ENCODE results near the gene CXCL6.

The CXCL6 gene

GRCh38 chr4:73842696-73843095 lies 6.2 kb downstream of the CXCL6 start:
- DNase-seq (ENCODE audit: low read depth in 2 of 2): no peak

DNA sequence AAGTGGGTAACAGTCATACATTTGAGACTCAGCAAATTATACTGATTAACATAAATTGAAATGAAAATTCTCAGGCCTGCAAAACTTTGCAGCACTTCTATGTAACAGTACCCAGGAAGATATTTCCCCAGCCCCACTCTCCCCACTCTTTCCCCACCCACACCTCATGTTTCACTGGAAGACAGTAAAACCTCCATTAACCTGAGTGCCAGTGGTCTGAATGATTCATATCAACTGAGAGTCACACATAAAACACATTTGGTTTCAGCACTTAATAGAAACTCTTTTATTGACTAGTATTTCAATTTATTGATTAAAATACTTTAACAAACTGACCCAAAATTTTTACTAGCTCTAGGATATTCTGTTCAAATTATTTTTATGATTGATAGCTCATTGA lies 6.9 kb downstream of the CXCL6 start:
- DNase-seq (ENCODE audit: low read depth in 2 of 2): no peak

GRCh38 chr4:73844345-73844744 lies 7.9 kb downstream of the CXCL6 start:
- no peak for DNase-seq (ENCODE audit: low read depth in 2 of 2)

GRCh38 chr4:73844806-73845205 lies 8.3 kb downstream of the CXCL6 start:
- DNase-seq (ENCODE audit: low read depth in 2 of 2): no peak

DNA sequence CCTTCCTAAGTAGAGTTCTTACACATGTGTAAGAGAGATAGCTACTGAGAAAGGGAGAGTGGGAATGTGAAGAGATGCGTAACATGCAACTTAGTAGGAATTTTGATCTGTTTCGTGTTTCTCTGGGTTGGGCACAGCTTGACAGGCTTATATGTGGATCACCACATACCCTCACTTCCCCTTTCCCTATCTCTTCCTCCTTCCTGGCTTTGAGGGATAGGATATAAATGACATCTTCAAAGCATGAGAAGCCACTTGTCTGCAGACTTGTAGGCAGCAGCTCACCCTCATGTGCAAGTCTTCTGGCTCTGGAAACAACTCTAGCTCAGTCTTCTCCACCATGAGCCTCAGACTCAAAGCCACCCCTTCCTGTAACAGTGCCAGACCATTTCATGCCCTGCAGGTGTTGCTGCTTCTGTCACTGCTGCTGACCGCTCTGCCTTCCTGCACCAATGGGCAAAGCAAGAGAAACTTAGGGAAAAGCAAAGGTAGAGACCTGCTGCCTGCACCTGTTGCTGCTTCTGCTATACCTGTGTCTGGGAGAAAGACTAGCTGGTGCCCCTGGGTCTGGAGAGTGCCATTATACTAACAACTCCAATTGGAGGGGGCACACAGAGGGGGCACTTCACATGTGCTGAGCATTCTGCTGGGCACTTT lies 11.2 kb downstream of the CXCL6 start:
- DNase-seq (ENCODE audit: low read depth in 2 of 2): no peak

GRCh38 chr4:73848183-73848777 lies 11.8 kb downstream of the CXCL6 start:
- DNase-seq (ENCODE audit: low read depth in 2 of 2): no peak

DNA sequence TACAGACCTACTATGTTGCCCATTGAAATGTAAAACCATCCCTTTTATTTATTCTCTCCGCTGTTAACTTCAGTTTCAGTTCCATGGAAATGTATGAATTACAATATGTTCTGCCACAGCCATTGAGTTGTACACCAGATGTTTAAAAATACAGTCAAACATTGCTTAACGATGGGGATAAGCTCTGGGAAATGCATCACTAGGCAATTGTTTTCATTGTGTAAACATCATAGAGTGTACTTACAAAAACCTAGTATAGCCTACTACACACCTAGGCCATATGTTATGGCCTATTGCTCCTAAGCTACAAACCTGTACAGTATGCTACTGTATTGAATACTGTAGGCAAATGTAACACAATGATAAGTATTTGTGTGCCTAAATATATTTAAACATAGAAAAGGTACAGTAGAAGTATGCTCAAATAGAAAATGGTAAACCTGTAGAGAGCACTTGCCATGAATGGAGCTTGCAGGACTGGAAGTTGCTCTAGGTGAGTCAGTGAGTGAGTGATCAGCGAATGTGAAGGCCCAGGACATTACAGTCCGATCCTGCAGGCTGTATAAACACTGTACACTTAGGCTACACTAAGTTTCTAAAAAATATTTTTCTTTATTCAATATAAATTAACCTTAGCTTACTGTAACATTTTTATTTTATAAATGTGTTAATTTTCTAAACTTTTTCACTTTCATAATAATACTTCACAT lies 13.9 kb downstream of the CXCL6 start:
- no peak for DNase-seq (ENCODE audit: low read depth in 2 of 2)

DNA sequence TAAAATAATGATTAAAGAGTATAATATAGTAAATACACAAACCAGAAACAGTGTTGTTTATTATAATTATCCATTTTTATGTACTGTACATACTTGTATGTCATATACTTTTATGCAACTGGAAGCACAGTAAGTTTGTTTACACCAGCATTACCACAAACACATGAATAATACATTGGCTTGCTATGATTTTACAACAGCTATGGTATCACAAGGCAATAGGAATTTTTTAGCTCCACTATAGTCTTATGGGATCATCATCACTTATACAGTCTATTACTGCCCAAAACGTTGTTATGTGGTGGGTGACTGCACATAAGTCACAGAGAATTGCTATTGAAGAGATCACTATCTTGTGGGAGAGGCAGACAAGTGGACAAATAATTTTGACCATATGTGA lies 14.8 kb downstream of the CXCL6 start:
- DNase-seq (ENCODE audit: low read depth in 2 of 2): no peak

DNA sequence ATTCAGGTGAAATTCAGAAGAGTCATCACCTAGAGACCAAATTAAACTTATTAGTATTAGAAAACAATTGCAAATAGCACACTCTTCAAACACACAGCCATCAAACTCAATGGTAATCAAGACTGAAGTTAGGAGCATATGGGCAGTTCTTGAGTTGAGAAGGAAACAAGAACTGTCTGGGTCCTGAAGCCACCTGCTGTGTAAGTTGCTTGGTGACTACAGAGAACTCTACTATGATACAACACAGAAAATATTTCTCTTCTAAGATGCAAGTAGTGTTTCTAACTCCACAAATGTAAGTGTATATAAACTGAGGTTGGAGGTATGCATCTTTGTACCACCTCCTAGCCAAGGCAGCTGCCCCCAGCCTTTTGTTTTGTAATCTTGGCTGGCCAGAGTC lies 16.3 kb downstream of the CXCL6 start:
- no peak for DNase-seq (ENCODE audit: low read depth in 2 of 2)

DNA sequence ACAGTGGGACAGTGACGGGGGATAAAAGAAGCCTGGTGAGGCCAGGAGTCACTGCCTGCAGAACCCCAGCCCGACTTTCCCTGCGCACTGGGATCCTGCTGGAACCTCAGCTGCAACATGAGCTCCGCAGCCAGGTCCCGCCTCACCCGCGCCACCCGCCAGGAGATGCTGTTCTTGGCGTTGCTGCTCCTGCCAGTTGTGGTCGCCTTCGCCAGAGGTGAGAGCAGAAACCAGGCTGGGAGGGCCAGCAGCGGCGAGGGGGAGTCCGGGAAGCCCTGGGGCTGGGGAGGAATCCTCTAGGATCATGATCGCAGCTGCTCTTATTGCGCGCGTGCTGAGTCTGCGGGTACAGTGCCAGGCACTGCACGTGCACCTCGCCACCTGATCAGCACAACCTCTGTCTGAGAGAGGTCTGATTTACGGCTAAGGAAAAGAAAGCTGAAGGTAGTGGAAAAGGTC lies 16.8 kb downstream of the CXCL6 start, which contains the start of gene PF4V1:
Gene PF4V1, plus strand, starts transcription at position 51 of the 459 bp plus-strand sequence. Its CDS starts 67 bp downstream, at position 118.
- no peak for DNase-seq (ENCODE audit: low read depth in 2 of 2)

GRCh38 chr4:73853718-73854473 lies 17.4 kb downstream of the CXCL6 start:
- no peak for DNase-seq (ENCODE audit: low read depth in 2 of 2)

GRCh38 chr4:73855406-73855805 lies 18.9 kb downstream of the CXCL6 start:
- DNase-seq (ENCODE audit: low read depth in 2 of 2): no peak

- DNase-seq (ENCODE audit: low read depth in 2 of 2): no peak
Observed at GRCh38 chr4:73856518-73856917, 20.0 kb downstream of the CXCL6 start.

GRCh38 chr4:73859614-73860088 lies 23.2 kb downstream of the CXCL6 start:
- DNase-seq (ENCODE audit: low read depth in 2 of 2): no peak

DNA sequence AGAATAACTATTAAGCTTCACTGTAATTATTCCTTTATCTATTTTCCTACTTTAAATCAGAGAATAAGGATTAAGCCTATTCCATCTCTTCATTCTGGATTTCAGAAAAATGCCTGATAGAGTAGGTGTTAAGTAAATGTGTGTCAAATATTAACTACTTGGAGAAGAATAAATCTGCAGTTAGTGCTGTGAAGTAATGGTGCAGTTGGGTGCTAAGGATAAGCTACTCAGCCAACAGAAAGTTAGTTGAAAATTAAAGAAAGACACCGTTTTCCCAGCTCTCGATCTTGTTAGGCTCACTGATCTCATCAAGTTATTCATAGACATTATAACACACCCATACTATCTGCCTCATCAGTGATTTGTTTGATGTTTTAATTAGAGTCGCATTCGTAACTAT lies 23.7 kb downstream of the CXCL6 start:
- no peak for DNase-seq (ENCODE audit: low read depth in 2 of 2)

DNA sequence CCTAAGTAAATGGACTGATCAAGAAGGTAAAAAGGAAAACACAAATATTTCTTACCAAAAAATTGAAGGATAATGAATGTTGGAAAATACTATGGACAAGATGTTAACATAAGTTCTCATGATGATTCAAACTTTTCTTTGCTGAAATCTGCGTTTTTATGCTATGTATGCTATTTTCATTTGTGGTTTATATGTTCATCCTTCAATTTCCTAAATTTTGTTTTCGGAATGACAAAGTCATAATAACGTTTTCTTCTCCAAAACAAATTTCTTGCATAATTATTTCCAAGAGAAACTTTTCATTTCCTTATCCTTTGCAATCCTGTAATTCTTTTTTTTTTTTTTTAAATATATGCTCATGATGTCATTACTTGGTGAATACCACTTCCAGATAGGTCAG lies 24.4 kb downstream of the CXCL6 start:
- DNase-seq (ENCODE audit: low read depth in 2 of 2): no peak

GRCh38 chr4:73862322-73862721 lies 25.8 kb downstream of the CXCL6 start:
- no peak for DNase-seq (ENCODE audit: low read depth in 2 of 2)

- DNase-seq (ENCODE audit: low read depth in 2 of 2): no peak
Observed at GRCh38 chr4:73864365-73864764, 27.9 kb downstream of the CXCL6 start.

DNA sequence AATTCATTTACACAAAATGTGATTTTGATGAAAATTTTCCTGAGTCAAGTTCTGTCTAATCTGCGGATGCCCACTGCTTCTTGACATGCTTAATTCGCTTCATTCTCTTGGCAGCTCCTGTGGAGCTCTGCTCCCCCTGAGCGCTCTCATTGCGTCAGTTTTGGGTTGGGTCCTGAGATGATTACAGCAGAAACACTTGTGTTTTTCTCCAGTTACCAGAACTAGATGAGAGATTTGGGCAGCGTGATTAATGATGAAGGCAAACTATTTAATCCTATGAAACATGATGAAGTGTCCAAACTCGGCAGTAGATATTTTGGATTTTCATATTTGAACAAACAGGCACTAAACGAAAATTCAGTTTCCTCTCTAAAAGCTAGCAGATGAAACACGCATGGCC lies 28.5 kb downstream of the CXCL6 start:
- DNase-seq (ENCODE audit: low read depth in 2 of 2): no peak

DNA sequence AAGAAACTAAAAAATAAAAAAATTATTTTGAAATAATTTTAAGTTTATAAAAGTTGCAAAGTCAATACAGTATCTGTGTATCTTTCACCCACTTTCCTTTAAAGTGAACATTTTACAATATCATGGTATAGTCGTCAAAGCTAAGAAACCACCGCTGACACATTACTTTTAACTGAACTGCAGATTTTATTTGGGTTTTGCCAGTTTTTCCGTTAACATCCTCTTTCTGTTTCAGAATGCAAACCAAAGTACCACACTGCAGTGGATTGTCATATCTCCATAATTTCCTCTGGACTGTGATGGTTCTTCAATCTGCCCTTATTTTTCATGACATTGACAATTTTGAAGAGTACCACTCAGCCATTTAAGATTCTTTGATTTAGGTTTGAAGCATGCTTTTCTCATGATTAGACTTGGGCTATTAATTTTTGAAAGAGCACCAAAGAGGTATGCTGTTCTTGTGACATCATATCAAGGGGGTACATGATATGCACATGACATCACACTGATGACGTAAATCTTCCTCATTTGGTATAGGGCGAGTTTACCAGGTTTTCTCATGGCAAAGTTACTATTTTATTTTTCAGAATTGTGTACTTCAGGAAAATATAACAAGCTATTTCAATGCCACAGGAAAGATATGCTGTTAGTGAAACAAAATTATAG lies 29.1 kb downstream of the CXCL6 start:
- no peak for DNase-seq (ENCODE audit: low read depth in 2 of 2)

DNA sequence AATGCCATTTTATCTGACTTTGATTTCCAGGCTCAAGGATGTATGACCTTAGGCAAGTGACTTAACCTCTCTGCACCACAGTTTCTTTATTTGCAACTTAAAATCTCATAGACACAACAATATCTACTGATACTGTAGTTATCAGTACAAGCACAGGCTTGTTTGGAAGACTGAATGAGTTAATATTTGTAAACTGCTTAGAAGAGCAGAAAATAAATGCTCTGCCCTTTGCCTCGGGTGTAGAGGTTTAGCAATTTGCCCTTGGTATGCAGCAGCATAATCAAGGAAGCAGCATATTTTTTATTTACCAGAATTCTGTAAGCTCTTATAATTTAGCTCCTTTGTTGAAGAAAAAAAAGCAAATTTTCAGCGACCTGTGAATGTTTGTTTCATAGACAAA lies 29.8 kb downstream of the CXCL6 start:
- no peak for DNase-seq (ENCODE audit: low read depth in 2 of 2)

DNA sequence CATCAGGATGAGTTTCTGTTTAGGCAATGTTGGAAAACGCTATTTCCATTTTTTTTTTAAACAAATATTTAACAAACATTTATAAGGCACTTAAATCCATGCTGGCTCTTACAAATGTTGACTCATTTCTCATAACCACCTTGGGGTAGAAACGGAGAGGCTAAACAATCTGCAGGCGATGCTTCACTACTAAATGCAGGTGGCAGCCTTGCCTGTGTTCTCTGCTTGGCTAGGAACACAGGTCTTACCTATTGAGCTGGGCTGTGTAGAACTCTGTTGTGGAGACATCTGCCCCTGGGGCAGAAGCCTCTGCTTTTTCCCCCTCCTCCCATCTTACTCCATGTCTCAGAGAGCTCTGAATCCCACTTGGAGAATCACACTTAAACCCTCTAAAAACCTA lies 31.3 kb downstream of the CXCL6 start:
- no peak for DNase-seq (ENCODE audit: low read depth in 2 of 2)
